ENCODE results near the gene IL7R.

- TF ChIP-seq POLR2A (IDR thresholded peaks at IDR 0.05) (no peak), CTCF (IDR thresholded peaks at IDR 0.05) (no peak)
Observed at GRCh38 chr5:35822511-35822910, 34.2 kb upstream of the IL7R start.

All from breast epithelium (tissue), 3 donors.